Measurements from ENCODE around the gene SLC38A10.

SLC38A10 gene

DNA sequence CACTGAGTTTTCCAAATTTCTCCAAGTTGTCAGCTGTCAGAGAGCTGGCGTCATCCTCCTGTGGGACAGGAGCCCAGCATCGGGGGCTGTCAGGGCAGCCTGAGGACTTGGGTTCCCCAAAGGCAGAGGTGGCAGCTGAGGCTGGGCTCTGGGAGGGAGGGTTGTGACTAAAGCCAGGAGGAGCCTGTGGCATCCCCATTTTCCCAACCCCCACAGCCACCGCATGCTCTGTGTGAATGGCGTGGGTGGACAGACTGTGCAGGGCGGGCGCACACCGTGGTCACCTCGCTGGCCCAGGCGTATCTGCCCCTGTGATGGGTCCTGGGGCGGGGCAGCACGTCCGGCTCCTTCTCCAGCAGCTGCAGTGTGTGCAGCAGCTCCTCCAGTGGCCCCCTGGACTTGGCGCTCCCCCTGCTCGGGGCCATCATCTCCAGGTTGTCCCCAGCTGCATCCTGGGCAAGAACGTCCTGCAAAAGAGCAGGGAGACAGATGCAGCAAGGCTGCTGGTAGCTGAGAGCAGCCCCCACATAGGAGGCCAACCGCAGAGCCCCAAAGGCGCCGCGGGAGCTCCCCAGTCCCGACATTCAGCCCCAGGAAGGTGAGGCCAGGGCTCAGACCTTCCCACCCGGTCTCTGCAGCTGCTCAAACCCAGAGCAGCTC, 97.1 kb downstream of the SLC38A10 start:
- Mint-ChIP-seq H3K36me3 (ENCODE audit: low read depth) (peaks cover 20% of the 10 kb centered on the region), H3K27ac (no peak overlapping the region), H3K4me1 (ENCODE audit: low read depth) (no peaks in the 10 kb centered on the region), H3K27me3 (no peaks in the 10 kb centered on the region), H3K4me3 (no peak overlapping the region), H3K9me3 (no peaks in the 10 kb centered on the region)
- no peak for DNase-seq

DNA sequence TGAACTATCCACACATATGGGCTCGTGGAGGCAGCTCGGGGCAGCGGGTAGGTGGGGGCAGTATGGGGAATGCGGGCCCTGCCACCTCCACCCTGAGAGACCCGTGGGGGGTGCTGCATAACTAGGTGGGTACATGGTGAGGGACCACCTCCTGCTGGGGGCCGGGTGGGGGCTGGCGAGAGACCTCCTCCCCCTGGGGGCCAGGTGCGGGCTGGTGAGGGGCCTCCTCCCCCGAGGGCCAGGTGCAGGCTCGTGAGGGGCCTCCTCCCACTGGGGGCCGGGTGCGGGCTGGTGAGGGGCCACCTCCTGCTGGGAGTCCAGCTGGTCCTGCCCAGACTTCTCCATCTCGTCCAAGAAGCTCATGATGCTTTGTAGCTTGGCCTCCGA, 97.7 kb downstream of the SLC38A10 start:
- no peak overlapping the region for H3K4me3 Mint-ChIP-seq
- no peaks in the 10 kb centered on the region for H3K27me3 Mint-ChIP-seq
- H3K27ac Mint-ChIP-seq = no peak overlapping the region
- no peak for DNase-seq
- peaks cover 19% of the 10 kb centered on the region for H3K36me3 Mint-ChIP-seq (ENCODE audit: low read depth)
- H3K9me3 Mint-ChIP-seq = no peaks in the 10 kb centered on the region
- H3K4me1 Mint-ChIP-seq (ENCODE audit: low read depth) = no peaks in the 10 kb centered on the region

DNA sequence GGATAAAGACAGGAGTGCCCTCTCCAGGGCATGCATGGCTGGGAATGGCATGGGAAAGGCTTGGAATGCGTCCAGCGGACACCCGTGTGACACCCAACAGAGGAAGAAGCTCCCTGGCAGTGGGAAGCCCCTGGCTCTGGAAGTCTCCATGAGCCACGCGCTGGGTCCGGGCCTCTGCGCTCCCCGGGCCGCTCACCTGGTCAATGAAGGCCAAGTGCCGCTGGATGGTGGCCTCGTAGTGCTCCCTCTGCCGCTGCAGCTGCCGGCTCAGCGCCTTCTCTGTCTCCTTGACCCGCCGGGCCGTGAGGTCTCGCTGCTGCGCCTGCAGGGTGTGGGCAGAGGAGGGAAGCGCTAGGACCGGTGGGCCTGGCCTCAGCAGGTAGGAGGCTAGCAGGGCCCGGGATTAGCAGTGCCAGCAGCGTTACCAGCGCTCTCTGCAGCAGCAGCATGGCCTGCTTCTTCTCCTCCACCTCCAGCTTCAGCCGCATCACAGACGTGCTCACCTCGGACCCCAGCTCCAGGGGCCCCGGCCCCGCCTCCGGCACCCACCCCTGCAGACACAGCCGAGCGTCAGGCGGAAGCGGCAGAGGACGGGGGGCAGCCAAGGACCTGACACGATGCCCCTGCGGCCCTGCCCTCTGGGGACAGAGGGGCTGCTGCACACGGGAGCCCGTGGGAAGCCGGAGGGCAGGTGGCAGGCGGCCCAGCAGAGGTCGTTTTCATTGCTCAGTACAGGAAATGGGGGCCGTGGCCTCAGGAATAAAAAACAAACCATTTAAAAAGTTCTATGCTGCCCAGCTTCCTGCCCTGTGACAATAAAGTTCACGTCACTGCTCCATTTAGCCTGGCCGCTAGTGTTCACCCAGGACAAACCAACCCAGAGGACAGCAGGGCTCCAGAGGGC, 98.3 kb downstream of the SLC38A10 start:
- Mint-ChIP-seq H3K27ac (no peak overlapping the region), H3K4me1 (ENCODE audit: low read depth) (no peaks in the 10 kb centered on the region), H3K9me3 (no peaks in the 10 kb centered on the region), H3K36me3 (ENCODE audit: low read depth) (peaks cover 16% of the 10 kb centered on the region), H3K27me3 (no peaks in the 10 kb centered on the region), H3K4me3 (no peak overlapping the region)
- DNase-seq = no peak

DNA sequence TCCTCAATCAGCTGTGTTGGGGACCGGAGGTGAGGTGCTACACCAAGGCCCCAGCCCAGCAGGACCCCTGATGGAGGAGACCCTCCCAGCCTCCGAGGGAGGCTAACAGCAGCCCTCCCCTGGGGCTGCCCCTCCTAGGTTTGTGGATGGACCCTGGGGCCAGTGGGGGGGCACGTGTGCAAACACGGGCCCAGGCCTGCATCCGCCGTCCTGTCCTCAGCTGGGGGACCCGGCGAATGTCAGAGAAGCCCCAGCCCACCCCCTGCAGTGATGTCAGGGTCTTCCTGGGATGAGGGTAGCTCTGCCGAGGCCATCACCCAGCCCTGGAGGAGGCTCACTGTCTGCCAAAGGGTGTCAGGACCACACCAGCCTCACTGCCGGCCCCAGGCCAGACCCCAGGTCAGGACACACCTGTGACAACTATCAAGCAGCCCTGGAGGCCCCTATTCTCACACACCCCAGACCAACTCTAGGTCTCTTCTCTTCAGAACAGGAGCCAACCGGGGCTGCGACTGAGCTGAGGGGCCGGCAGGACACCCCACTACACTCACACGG, 99.1 kb downstream of the SLC38A10 start:
- H3K27ac Mint-ChIP-seq = no peak overlapping the region
- no peaks in the 10 kb centered on the region for H3K9me3 Mint-ChIP-seq
- no peak for DNase-seq
- peaks cover 13% of the 10 kb centered on the region for H3K36me3 Mint-ChIP-seq (ENCODE audit: low read depth)
- H3K27me3 Mint-ChIP-seq = no peaks in the 10 kb centered on the region
- no peak overlapping the region for H3K4me3 Mint-ChIP-seq
- no peaks in the 10 kb centered on the region for H3K4me1 Mint-ChIP-seq (ENCODE audit: low read depth)

Data from activated T-cell treated with anti-CD3 and anti-CD28 coated beads, Interleukin-2, amount 50 U/mL, for 24 hours (primary cell).